Daoy (cell line): ENCODE data around the gene PMM2. TPM values are rescaled to one million over a fixed set of nuclear protein-coding genes. Genes with fewer than 3 reads are reported as not detected.
"Not testable (repeated sequence)": the region's sequence is repeated elsewhere in the genome, so short reads cannot be mapped to it uniquely, and the experiment has no call there.

Experiments
- DNase-seq: peaks from one replicate; pipeline ENCODE4 v3.0.0-alpha.2; 2015; ENCODE audit warnings: low read depth
- total RNA-seq: library from RNA; depleted of rRNA; stranded (reverse); fragments of >200 nt; shearing (Covaris generic); gene quantifications from 2 replicates; pipeline ENCODE4 v1.2.3, GENCODE V29; 2014

PMM2 gene
- total RNA-seq, 1 experiment from 2014 or later = 41.4 TPM

GRCh38 chr16:8782673-8783072 lies 15.0 kb upstream of the PMM2 start:
- DNase-seq = no peak

GRCh38 chr16:8785408-8785807 lies 12.2 kb upstream of the PMM2 start:
- DNase-seq = no peak

- DNase-seq = not testable (repeated sequence)
Measured at GRCh38 chr16:8786316-8786715, 11.3 kb upstream of the PMM2 start.

- DNase-seq = no peak
Measured at GRCh38 chr16:8788578-8789172, 9.0 kb upstream of the PMM2 start.

GRCh38 chr16:8795091-8795490 lies 2.5 kb upstream of the PMM2 start:
- no peak for DNase-seq

- DNase-seq = no peak
Measured at GRCh38 chr16:8795818-8796217, 1.8 kb upstream of the PMM2 start.

GRCh38 chr16:8796469-8797363 lies 923 bp upstream of the PMM2 start:
- no peak for DNase-seq

- DNase-seq = no peak
Measured at GRCh38 chr16:8798174-8798527, 512 bp downstream of the PMM2 start.

GRCh38 chr16:8798535-8799157 lies 1.0 kb downstream of the PMM2 start:
- no peak for DNase-seq

GRCh38 chr16:8801701-8802100 lies 4.1 kb downstream of the PMM2 start:
- DNase-seq = no peak

- DNase-seq = not testable (repeated sequence)
Measured at GRCh38 chr16:8803733-8804132, 6.1 kb downstream of the PMM2 start.

- no peak for DNase-seq
Measured at GRCh38 chr16:8804313-8804712, 6.7 kb downstream of the PMM2 start.

- no peak for DNase-seq
Measured at GRCh38 chr16:8806272-8806983, 8.8 kb downstream of the PMM2 start.

GRCh38 chr16:8807189-8807588 lies 9.6 kb downstream of the PMM2 start:
- no peak for DNase-seq

- no peak for DNase-seq
Measured at GRCh38 chr16:8808009-8808408, 10.4 kb downstream of the PMM2 start.

- DNase-seq = no peak
Measured at GRCh38 chr16:8808613-8809353, 11.1 kb downstream of the PMM2 start.

- DNase-seq = no peak
Measured at GRCh38 chr16:8812162-8812843, 14.7 kb downstream of the PMM2 start.

GRCh38 chr16:8814095-8814806 lies 16.6 kb downstream of the PMM2 start:
- DNase-seq = no peak

GRCh38 chr16:8816967-8817655 lies 19.5 kb downstream of the PMM2 start:
- DNase-seq = no peak
